K562 (cell line): ENCODE results near the gene GGT6. TPM values are rescaled to one million over a fixed set of nuclear protein-coding genes. Genes with fewer than 3 reads are reported as not detected.

Experiments
- ATAC-seq: fragments of 200-7000 bp; cut with Tn5 transposase; 3 replicates; pipeline ENCODE4 v1.9.1; 2020; ENCODE audit warnings: moderate library complexity
- BruUV-seq: library from RNA; stranded (reverse); fragments of 400-500 nt; replicated peaks from 2 replicates; lab custom pipeline; 2021; lab: Mats Ljungman, UMichigan
- CTCF ChIA-PET: fragments of 300-600 bp; formaldehyde crosslinking; extraction: SDS; loops from one replicate; lab custom pipeline; 2021; ENCODE audit warnings: low intra/inter-chr PET ratio; lab: Yijun Ruan, JAX
- POLR2A ChIA-PET: fragments of 300-600, 350-650 bp; sonication (Branson Sonifier 250); formaldehyde crosslinking; extraction: SDS; loops from one replicate; lab custom pipeline; 2021; ENCODE audit warnings: antibody characterized with exemption, inconsistent platforms; lab: Yijun Ruan, JAX
- DNase-seq, 4 experiments: peaks; one replicate each; pipeline versions ENCODE4 v3.0.0 to v3.0.0-alpha.2; 2011 to 2018; ENCODE audit warnings: low spot score in 3 of 4, mixed read lengths in 3 of 4; ENCODE audit errors: extremely low read depth in 1 of 4
- FAIRE-seq: peaks from 2 replicates; lab custom pipeline; 2011; peaks lifted over from hg19 to GRCh38; lab: Jason Lieb, UNC
- H2AFZ ChIP-seq: 2 replicates; pipeline ENCODE4 v1.6.0; 2011; ENCODE audit warnings: low read depth, low read length, control low read depth, inconsistent platforms
- H3K27ac ChIP-seq: fragments of 200-600 bp; 3 replicates; pipeline ENCODE4 v1.8.0; 2011; ENCODE audit warnings: low read depth, mild to moderate bottlenecking, control low read depth, inconsistent platforms, low read length, moderate library complexity, mixed read lengths; ENCODE audit errors: extremely low read depth
- H3K27me3 ChIP-seq, 2 experiments: fragments of 300-600 bp in 1 of 2; 2 replicates in 1 of 2; 3 replicates in 1 of 2; pipeline versions ENCODE4 v1.6.0 to v1.8.0; 2011; ENCODE audit warnings: inconsistent platforms in 2 of 2, low read length in 2 of 2, mild to moderate bottlenecking in 1 of 2, mixed read lengths in 1 of 2, moderate library complexity in 1 of 2; ENCODE audit not compliant: control insufficient read depth in 2 of 2, insufficient read depth in 2 of 2
- H3K36me3 ChIP-seq: fragments of 300-600 bp; 3 replicates; pipeline ENCODE4 v1.8.0; 2011; ENCODE audit warnings: mild to moderate bottlenecking, low read length, inconsistent platforms; ENCODE audit not compliant: control insufficient read depth, insufficient read depth
- H3K4me1 ChIP-seq, 2 experiments: fragments of 200-600 bp in 1 of 2; replicated peaks in 1 of 2; 2 replicates in 1 of 2; 3 replicates in 1 of 2; pipeline versions ENCODE4 v1.5.1 to v1.8.0; 2011; ENCODE audit warnings: inconsistent platforms in 2 of 2, low read length in 2 of 2, mild to moderate bottlenecking in 1 of 2, mixed read lengths in 1 of 2, moderate library complexity in 1 of 2; ENCODE audit not compliant: control insufficient read depth in 2 of 2, insufficient read depth in 2 of 2
- H3K4me2 ChIP-seq: 2 replicates; pipeline ENCODE4 v1.6.1; 2011; ENCODE audit warnings: low read length, control low read depth, inconsistent platforms, mixed read lengths; ENCODE audit not compliant: insufficient read depth
- H3K4me3 ChIP-seq: fragments of 200-600 bp; sonication (generic), shearing (Covaris generic); 2 replicates; pipeline ENCODE4 v1.5.1; 2016; ENCODE audit warnings: control low read depth, inconsistent platforms
- H3K79me2 ChIP-seq: fragments of 200-600 bp; 3 replicates; pipeline ENCODE4 v1.8.0; 2011; ENCODE audit warnings: low read length, inconsistent platforms; ENCODE audit not compliant: control insufficient read depth, insufficient read depth
- H3K9ac ChIP-seq, 2 experiments: 2 replicates each; pipeline versions ENCODE4 v1.6.0 to v1.6.1; 2011; ENCODE audit warnings: low read depth in 2 of 2, low read length in 2 of 2, control low read depth in 1 of 2, inconsistent platforms in 1 of 2, mild to moderate bottlenecking in 1 of 2, mixed read lengths in 1 of 2; ENCODE audit not compliant: insufficient read depth in 1 of 2
- H3K9me1 ChIP-seq: one replicate; pipeline ENCODE4 v1.6.0; 2011; ENCODE audit warnings: inconsistent platforms, mild to moderate bottlenecking, low read length, moderate library complexity; ENCODE audit not compliant: control insufficient read depth, insufficient read depth
- H3K9me3 ChIP-seq: replicated peaks from 2 replicates; pipeline ENCODE4 v1.5.1; 2011; ENCODE audit warnings: low read depth, low read length, inconsistent platforms; ENCODE audit not compliant: control insufficient read depth, insufficient read depth
- H4K20me1 ChIP-seq: replicated peaks from 2 replicates; pipeline ENCODE4 v1.6.1; 2011; ENCODE audit warnings: low read length, inconsistent platforms, mixed read lengths; ENCODE audit not compliant: control insufficient read depth, insufficient read depth
- CHD2 ChIP-seq: IDR thresholded peaks from 2 replicates; pipeline ENCODE4 v1.6.1; 2011; ENCODE audit warnings: low read depth, low read length
- CREM ChIP-seq: IDR thresholded peaks from 2 replicates; pipeline ENCODE4 v1.6.1; 2014; ENCODE audit warnings: antibody characterized with exemption, low read depth
- CXXC5 ChIP-seq: fragments of 250-450 bp; sonication (Bioruptor Pico); IDR thresholded peaks from 2 replicates; pipeline ENCODE4 v1.8.0; 2022; ENCODE audit warnings: inconsistent platforms, mild to moderate bottlenecking, moderate library complexity
- FIP1L1 ChIP-seq: fragments of 200-400 bp; formaldehyde crosslinking; IDR thresholded peaks from 2 replicates; pipeline ENCODE4 v1.6.1; 2018; ENCODE audit warnings: mild to moderate bottlenecking, low read depth, low read length; ENCODE audit not compliant: poor library complexity, severe bottlenecking
- HMG20B ChIP-seq: fragments of 250-450 bp; sonication (Bioruptor Pico); IDR thresholded peaks from 2 replicates; pipeline ENCODE4 v1.5.0; 2021; ENCODE audit warnings: mild to moderate bottlenecking
- NR3C1 ChIP-seq: sonication (generic); formaldehyde crosslinking; IDR thresholded peaks from 2 replicates; pipeline ENCODE4 v1.8.1; 2022; ENCODE audit warnings: missing genetic modification reagents
- POLR2A ChIP-seq: fragments of 450-650 bp; conservative IDR thresholded peaks from 2 replicates; pipeline ENCODE4 v1.6.1; 2016
- POLR2AphosphoS2 ChIP-seq: IDR thresholded peaks from 2 replicates; pipeline ENCODE4 v1.6.1; 2012; ENCODE audit warnings: low read length, improper control_type of control experiment
- POLR2G ChIP-seq: fragments of 200-400 bp; formaldehyde crosslinking; IDR thresholded peaks from 2 replicates; pipeline ENCODE4 v1.6.1; 2017; ENCODE audit warnings: low read depth, mild to moderate bottlenecking, antibody characterized with exemption, low read length, moderate library complexity
- SUPT5H ChIP-seq: fragments of 450-650 bp; IDR thresholded peaks from 2 replicates; pipeline ENCODE4 v1.6.1; 2016
- ZNF239 ChIP-seq: fragments of 250-450 bp; sonication (Bioruptor Pico); IDR thresholded peaks from 2 replicates; pipeline ENCODE4 v1.4.0; 2020; ENCODE audit warnings: mild to moderate bottlenecking
- ZNF263 ChIP-seq: sonication (generic); formaldehyde crosslinking; IDR thresholded peaks from 2 replicates; pipeline ENCODE4 v1.8.0; 2022; ENCODE audit warnings: mild to moderate bottlenecking, missing genetic modification reagents, borderline replicate concordance
- ZNF707 ChIP-seq: fragments of 250-450 bp; sonication (Bioruptor Pico); conservative IDR thresholded peaks from 2 replicates; pipeline ENCODE4 v1.8.0; 2022; ENCODE audit warnings: inconsistent platforms, mild to moderate bottlenecking, moderate library complexity
- ZNF764 ChIP-seq: fragments of 250-450 bp; sonication (Bioruptor Pico); IDR thresholded peaks from 2 replicates; pipeline ENCODE4 v1.4.0; 2020; ENCODE audit warnings: low read depth, mild to moderate bottlenecking, moderate library complexity
- WGBS: fragments of 100-300 bp; shearing (Covaris generic); methylation state at CpG from one replicate; pipeline ENCODE4 v1.1.6; 2016; ENCODE audit warnings: low coverage, mixed read lengths; ENCODE audit not compliant: insufficient coverage; ENCODE audit errors: missing lambda C conversion rate; 5-methylcytosine and 5-hydroxymethylcytosine counted together
- in situ Hi-C: fragments of 300-500 bp; cut with MboI; formaldehyde crosslinking; loops from 4 replicates; pipeline ENCODE4 v1.15.0; 2018; ENCODE audit warnings: inconsistent platforms, mixed read lengths
- intact Hi-C: fragments of 100-400 bp; cut with micrococcal nuclease; formaldehyde crosslinking; loops from 2 replicates; pipeline ENCODE4 v1.14.2; 2022
- polyA plus RNA-seq, 8 experiments: library from polyadenylated mRNA; depleted of rRNA in 4 of 8; stranded (reverse) in 5 of 8; unstranded in 3 of 8; fragments of >200 nt; fragmentation: Nextera tagmentation in 2 of 8; fragmentation: Illumina TruSeq in 1 of 8; extraction: Ambion mirVana in 2 of 8; extraction: Trizol in 1 of 8; gene quantifications; 2 replicates each; pipeline versions ENCODE4 v1.2.1 to v1.2.3, GENCODE V29; 2011 to 2014; ENCODE audit warnings: inconsistent platforms in 1 of 8, missing spikeins in 1 of 8
- total RNA-seq, 7 experiments: library from RNA; depleted of rRNA in 6 of 7; stranded (reverse); fragments of >200 nt in 6 of 7; fragmentation: Illumina TruSeq in 2 of 7; extraction: Trizol in 2 of 7; gene quantifications; 2 replicates each; pipeline versions ENCODE4 v1.2.1 to v1.2.3, GENCODE V29; 2011 to 2021; ENCODE audit warnings: low replicate concordance in 1 of 7
- TF ChIP-seq, protein P1 (sequence below): sonication (generic); formaldehyde crosslinking; IDR thresholded peaks from 2 replicates; pipeline ENCODE4 v1.8.0; 2022; ENCODE audit warnings: missing genetic modification reagents, mild to moderate bottlenecking, moderate library complexity, borderline replicate concordance
- TF ChIP-seq, protein P2 (sequence below), 3 experiments: fragments of 200-800 bp in 1 of 3; sonication (Bioruptor generic) in 1 of 3; sonication (generic) in 1 of 3; formaldehyde crosslinking in 1 of 3; IDR thresholded peaks; 2 replicates each; pipeline versions ENCODE4 v1.6.1 to v1.8.0; 2016 to 2022; ENCODE audit warnings: mild to moderate bottlenecking in 2 of 3, missing compliant biosample characterization in 2 of 3, missing genetic modification characterization in 2 of 3, missing genetic modification reagents in 1 of 3

Gene GGT6
- total and polyA plus RNA-seq, 9 of the 15 experiments (the other 6 are each of a cell fraction or from before 2014, with no cell fraction given) = 0.09 TPM; not detected in 8

DNA sequence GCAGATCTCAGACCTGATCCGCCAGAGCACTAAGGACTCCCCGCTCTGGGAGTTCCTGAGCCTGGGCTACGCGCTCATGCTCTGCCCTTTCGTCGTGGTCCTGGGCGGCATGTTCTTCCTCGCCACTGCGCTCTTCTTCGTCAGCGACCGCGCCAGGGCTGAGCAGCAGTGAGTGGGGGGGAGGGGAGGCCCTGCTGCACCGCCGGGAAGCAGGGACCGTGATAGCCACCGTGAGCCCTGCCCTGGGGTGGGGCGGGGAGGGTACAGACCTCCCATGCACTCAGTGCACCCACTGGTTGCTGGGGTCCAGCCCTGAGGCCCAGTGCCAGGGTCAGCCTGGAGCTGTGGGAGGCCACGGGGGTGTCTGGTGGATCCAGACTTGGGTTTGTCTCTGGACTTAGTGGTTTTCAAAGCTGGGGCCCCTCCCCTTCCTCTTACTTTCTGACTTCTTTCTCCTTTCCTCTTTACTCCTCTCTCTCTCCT, 24.1 kb downstream of the GGT6 start:
- WGBS = 4% methylated on average over 11 of the region's 19 CpGs
- FAIRE-seq (no peak), ATAC-seq (peak; percentile 76), DNase-seq (peak; percentile 63 to 68 (median 65))
- no peaks in the 10 kb centered on the region for H3K9me1 ChIP-seq
- no peaks in the 10 kb centered on the region for H3K9me3 ChIP-seq
- TF ChIP-seq CXXC5 (CRISPR knock-in tag) (0 out of 2 replicates have a peak, but pooled peaks have one; percentile 15), NR3C1 (CRISPR knock-in tag) (no peak), ZNF764 (CRISPR knock-in tag) (no peak), CREM (peak; percentile 33; the same call in 1 of the 2 replicates), ZNF239 (no peak), POLR2A (peak; percentile 57), SUPT5H (0 out of 2 replicates have a peak, but pooled peaks have one; percentile 19), FIP1L1 (peak; percentile 54), ZNF263 (CRISPR knock-in tag) (peak; percentile 34; the same call in 1 of the 2 replicates), POLR2AphosphoS2 (peak; percentile 63; the same call in 1 of the 2 replicates), CHD2 (0 out of 2 replicates have a peak, but pooled peaks have one; percentile 25), POLR2G (peak; percentile 65), ZNF707 (CRISPR knock-in tag) (no peak), HMG20B (CRISPR knock-in tag) (no peak)
- TF ChIP-seq, protein P1, sequence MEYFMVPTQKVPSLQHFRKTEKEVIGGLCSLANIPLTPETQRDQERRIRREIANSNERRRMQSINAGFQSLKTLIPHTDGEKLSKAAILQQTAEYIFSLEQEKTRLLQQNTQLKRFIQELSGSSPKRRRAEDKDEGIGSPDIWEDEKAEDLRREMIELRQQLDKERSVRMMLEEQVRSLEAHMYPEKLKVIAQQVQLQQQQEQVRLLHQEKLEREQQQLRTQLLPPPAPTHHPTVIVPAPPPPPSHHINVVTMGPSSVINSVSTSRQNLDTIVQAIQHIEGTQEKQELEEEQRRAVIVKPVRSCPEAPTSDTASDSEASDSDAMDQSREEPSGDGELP (CRISPR knock-in tag) = peak; percentile 20; the same call in 1 of the 2 replicates
- TF ChIP-seq, protein P2, sequence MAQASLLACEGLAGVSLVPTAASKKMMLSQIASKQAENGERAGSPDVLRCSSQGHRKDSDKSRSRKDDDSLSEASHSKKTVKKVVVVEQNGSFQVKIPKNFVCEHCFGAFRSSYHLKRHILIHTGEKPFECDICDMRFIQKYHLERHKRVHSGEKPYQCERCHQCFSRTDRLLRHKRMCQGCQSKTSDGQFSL (CRISPR knock-in tag; IDR thresholded peaks at IDR 0.05) = 0 out of 2 replicates have a peak, but pooled peaks have one; percentile 65
- TF ChIP-seq, protein P2 (tag; IDR thresholded peaks at IDR 0.05) = no peak
- ChIA-PET CTCF (no interaction called here), POLR2A (interaction anchor here (0.6 kb wide), 1 partner anchor 32 kb away, joined by 3 read pairs; no protein-coding TSS in a partner anchor)
- peaks cover 41% of the 10 kb centered on the region; the same call in 1 of the 3 replicates for H3K36me3 ChIP-seq
- in situ Hi-C loops = no loop called here
- H3K79me2 ChIP-seq = no peaks in the 10 kb centered on the region
- intact Hi-C loops = no loop called here
- peak overlapping the region; percentile 37; the same call in 1 of the 2 replicates for H3K4me2 ChIP-seq
- H3K27ac ChIP-seq = no peak overlapping the region
- no TSS peak for BruUV-seq
- peak overlapping the region in 1 of 2 experiments; percentile 79; a peak in 2 of 4 replicates for H3K9ac ChIP-seq
- no peak overlapping the region for H2AFZ ChIP-seq
- peaks cover 4% of the 10 kb centered on the region; the same call in 1 of the 2 replicates for H4K20me1 ChIP-seq
- H3K4me1 ChIP-seq = peaks cover 0 to 67% of the 10 kb centered on the region in 2 experiments; a peak in 3 of 5 replicates
- no peak overlapping the region for H3K4me3 ChIP-seq
- peaks cover 0 to 11% of the 10 kb centered on the region in 2 experiments; a peak in 3 of 5 replicates for H3K27me3 ChIP-seq
